Keratinocyte (primary cell): ENCODE measurements around the gene PYURF. TPM values are rescaled to one million over a fixed set of nuclear protein-coding genes. Genes with fewer than 3 reads are reported as not detected.

Experiments
- DNase-seq: peaks from one replicate; pipeline ENCODE4 v3.0.0-alpha.2; 2011; ENCODE audit warnings: low read depth, missing footprints, low spot score
- FAIRE-seq: peaks from 2 replicates; lab custom pipeline; 2011; peaks lifted over from hg19 to GRCh38; lab: Jason Lieb, UNC
- H2AFZ ChIP-seq: 2 replicates; pipeline ENCODE4 v1.6.0; 2012; ENCODE audit warnings: low read length, control low read depth, inconsistent platforms; ENCODE audit not compliant: control insufficient read depth
- H3K27ac ChIP-seq: 2 replicates; pipeline ENCODE4 v1.5.1; 2011; ENCODE audit warnings: low read length; ENCODE audit not compliant: control insufficient read depth, insufficient read depth
- H3K27me3 ChIP-seq: 3 replicates; pipeline ENCODE4 v1.6.0; 2011; ENCODE audit warnings: low read length; ENCODE audit not compliant: control insufficient read depth, insufficient read depth; ENCODE audit errors: extremely low read depth
- H3K36me3 ChIP-seq, 2 experiments: 2 replicates in 1 of 2; 3 replicates in 1 of 2; pipeline ENCODE4 v1.5.1; 2011; ENCODE audit warnings: low read length in 2 of 2, mild to moderate bottlenecking in 1 of 2; ENCODE audit not compliant: control insufficient read depth in 2 of 2, insufficient read depth in 2 of 2; ENCODE audit errors: extremely low read depth in 1 of 2
- H3K4me1 ChIP-seq: 3 replicates; pipeline ENCODE4 v1.5.1; 2011; ENCODE audit warnings: low read length; ENCODE audit not compliant: control insufficient read depth, insufficient read depth; ENCODE audit errors: extremely low read depth
- H3K4me2 ChIP-seq: 3 replicates; pipeline ENCODE4 v1.6.0; 2011; ENCODE audit warnings: low read depth, low read length; ENCODE audit not compliant: control insufficient read depth, insufficient read depth; ENCODE audit errors: extremely low read depth
- H3K4me3 ChIP-seq, 3 experiments: fragments of 200-600 bp in 1 of 3; sonication (generic) in 1 of 3; 2 replicates in 2 of 3; 3 replicates in 1 of 3; pipeline ENCODE4 v1.5.1; 2011 to 2016; ENCODE audit warnings: low read length in 3 of 3, mild to moderate bottlenecking in 3 of 3, control low read depth in 2 of 3, inconsistent platforms in 1 of 3, low read depth in 1 of 3, mixed read lengths in 1 of 3, mixed run types in 1 of 3, moderate library complexity in 1 of 3; ENCODE audit not compliant: control insufficient read depth in 2 of 3, insufficient read depth in 2 of 3; ENCODE audit errors: extremely low read depth in 1 of 3
- H3K79me2 ChIP-seq: 2 replicates; pipeline ENCODE4 v1.6.0; 2012; ENCODE audit warnings: low read length; ENCODE audit not compliant: control insufficient read depth, insufficient read depth
- H3K9ac ChIP-seq: 3 replicates; pipeline ENCODE4 v1.6.0; 2011; ENCODE audit warnings: low read length; ENCODE audit not compliant: control insufficient read depth, insufficient read depth; ENCODE audit errors: extremely low read depth
- H3K9me1 ChIP-seq: 3 replicates; pipeline ENCODE4 v1.6.0; 2011; ENCODE audit warnings: low read length; ENCODE audit not compliant: control insufficient read depth, insufficient read depth; ENCODE audit errors: extremely low read depth
- H3K9me3 ChIP-seq: 2 replicates; pipeline ENCODE4 v1.5.1; 2012; ENCODE audit warnings: low read depth, low read length; ENCODE audit not compliant: control insufficient read depth
- H4K20me1 ChIP-seq: 3 replicates; pipeline ENCODE4 v1.6.0; 2011; ENCODE audit warnings: low read length; ENCODE audit not compliant: control insufficient read depth, insufficient read depth; ENCODE audit errors: extremely low read depth
- EZH2 ChIP-seq: IDR thresholded peaks from one replicate; pipeline ENCODE4 v1.6.1; 2012; ENCODE audit warnings: inconsistent platforms, mild to moderate bottlenecking, low read length, moderate library complexity
- dilution Hi-C: fragments of 300-500 bp; cut with MboI; formaldehyde crosslinking; loops from one replicate; pipeline ENCODE4 v1.7.0; 2020; ENCODE audit warnings: low sequenced_read_pairs; ENCODE audit not compliant: extremely low pct_ligation_motif_present
- polyA plus RNA-seq, 5 experiments: library from polyadenylated mRNA; depleted of rRNA in 3 of 5; stranded (reverse) in 3 of 5; stranded (forward) in 1 of 5; unstranded in 1 of 5; fragments of >200 nt; gene quantifications; 1 replicate in 1 of 5; 2 replicates in 3 of 5; 3 replicates in 1 of 5; pipeline versions ENCODE4 v1.2.1 to v1.2.3, GENCODE V29; 2011 to 2012; ENCODE audit warnings: missing spikeins in 2 of 5, low read depth in 1 of 5, low replicate concordance in 1 of 5
- TF ChIP-seq, protein P1 (sequence below), 3 experiments: IDR thresholded peaks in 1 of 3; conservative IDR thresholded peaks in 1 of 3; optimal IDR thresholded peaks in 1 of 3; 2 replicates in 2 of 3; 3 replicates in 1 of 3; pipeline versions ENCODE3 to v1.5.1; 2011; ENCODE audit warnings: low read length in 3 of 3, mild to moderate bottlenecking in 3 of 3, moderate library complexity in 2 of 3, control low read depth in 1 of 3, inconsistent platforms in 1 of 3; ENCODE audit not compliant: insufficient read depth in 2 of 3; ENCODE audit errors: extremely low read depth in 1 of 3

PYURF gene
- polyA plus RNA-seq, 1 donor (not counting 4 experiments of a cell fraction or from before 2014, with no cell fraction given): 95.6 TPM

DNA sequence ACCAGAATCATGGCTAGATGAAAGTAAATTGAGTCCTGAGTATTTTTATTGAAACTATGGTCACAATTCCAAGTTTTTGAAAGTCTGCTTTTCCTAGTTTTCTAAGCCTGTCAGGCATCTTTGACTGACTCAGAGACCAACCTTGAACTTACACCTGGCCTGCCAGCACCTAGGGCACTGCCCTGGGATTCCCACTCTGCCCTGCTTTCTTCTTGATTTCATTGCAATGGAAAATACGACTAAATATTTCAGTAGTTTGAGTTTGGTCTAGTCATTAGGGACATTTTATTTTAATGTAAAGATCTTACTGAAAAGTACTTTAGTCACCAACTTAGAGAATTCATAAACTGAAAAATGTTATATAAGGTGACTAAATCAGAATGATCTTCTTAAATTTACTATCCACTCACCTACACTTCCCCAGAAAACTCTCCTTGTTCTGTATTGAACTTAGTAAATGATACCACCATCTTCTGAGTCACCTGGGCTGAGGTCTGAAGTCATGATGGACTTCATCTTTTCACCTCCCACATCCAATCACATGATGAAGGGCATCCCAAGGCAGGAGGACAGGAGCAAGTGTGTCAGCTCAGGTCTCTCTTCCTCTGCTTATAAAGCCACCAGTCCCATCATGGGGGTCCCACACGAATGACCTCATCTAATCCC is 11.6 kb upstream of the PYURF start:
- FAIRE-seq (no peak), DNase-seq (no peak)
- Histone ChIP-seq H3K79me2 (peaks cover 25% of the 10 kb centered on the region), H3K9me3 (no peaks in the 10 kb centered on the region), H2AFZ (no peak overlapping the region), H4K20me1 (no peaks in the 10 kb centered on the region), H3K27ac (peak overlapping the region; percentile 99), H3K4me1 (peaks cover 40% of the 10 kb centered on the region), H3K9ac (peak overlapping the region; percentile 79), H3K4me2 (peak overlapping the region; percentile 92), H3K36me3 (no peaks in the 10 kb centered on the region), H3K27me3 (no peaks in the 10 kb centered on the region), H3K4me3 (peak overlapping the region in 1 of 3 experiments; percentile 64), H3K9me1 (no peaks in the 10 kb centered on the region)
- dilution Hi-C loops: no loop called here
- TF ChIP-seq EZH2: no peak
- TF ChIP-seq, protein P1, sequence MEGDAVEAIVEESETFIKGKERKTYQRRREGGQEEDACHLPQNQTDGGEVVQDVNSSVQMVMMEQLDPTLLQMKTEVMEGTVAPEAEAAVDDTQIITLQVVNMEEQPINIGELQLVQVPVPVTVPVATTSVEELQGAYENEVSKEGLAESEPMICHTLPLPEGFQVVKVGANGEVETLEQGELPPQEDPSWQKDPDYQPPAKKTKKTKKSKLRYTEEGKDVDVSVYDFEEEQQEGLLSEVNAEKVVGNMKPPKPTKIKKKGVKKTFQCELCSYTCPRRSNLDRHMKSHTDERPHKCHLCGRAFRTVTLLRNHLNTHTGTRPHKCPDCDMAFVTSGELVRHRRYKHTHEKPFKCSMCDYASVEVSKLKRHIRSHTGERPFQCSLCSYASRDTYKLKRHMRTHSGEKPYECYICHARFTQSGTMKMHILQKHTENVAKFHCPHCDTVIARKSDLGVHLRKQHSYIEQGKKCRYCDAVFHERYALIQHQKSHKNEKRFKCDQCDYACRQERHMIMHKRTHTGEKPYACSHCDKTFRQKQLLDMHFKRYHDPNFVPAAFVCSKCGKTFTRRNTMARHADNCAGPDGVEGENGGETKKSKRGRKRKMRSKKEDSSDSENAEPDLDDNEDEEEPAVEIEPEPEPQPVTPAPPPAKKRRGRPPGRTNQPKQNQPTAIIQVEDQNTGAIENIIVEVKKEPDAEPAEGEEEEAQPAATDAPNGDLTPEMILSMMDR (optimal IDR thresholded peaks at IDR 0.05 in 1 of 3, IDR thresholded peaks at IDR 0.05 in 1 of 3, conservative IDR thresholded peaks at IDR 0.05 in 1 of 3; ENCODE audit: extremely low read depth in 1 of 3, insufficient read depth in 2 of 3, low read length in 3 of 3): no peak

DNA sequence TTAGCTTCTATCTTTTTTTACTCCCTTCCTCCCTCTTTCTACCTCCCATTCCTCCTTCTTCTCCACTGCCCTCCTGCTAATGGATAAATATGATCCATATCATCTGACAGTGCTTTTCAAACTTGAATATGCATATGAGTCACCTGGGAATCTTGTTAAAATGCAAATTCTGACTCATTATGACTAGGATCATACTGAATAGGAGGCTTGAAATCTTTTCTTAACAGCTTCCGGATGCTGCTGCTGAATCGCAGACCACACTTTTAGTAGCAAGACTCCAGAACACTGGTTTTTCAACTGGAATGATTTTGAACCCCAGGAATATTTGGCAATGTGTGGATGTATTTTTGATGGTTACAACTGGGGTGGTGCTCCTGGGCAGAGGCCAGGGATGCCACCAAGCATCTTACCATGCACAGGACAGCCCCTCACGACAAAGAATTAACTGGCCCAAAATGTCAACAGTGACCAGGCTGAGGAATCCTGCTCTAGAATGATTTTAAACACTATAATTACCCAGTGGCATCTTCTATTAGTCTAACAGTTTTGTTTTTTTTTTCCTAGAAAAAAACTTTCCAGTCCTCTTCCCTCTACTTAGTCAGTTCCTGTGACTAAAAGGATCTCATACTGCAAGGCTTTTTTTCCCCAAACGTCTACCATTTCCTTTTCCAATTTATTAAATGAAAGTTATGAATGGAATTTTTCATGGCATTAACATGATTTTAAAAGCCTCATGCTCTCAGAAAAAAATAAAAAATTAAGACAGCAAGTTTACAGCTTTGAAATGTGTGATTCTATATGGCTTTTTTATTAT is 10.6 kb upstream of the PYURF start:
- peak overlapping the region; percentile 99 for H3K27ac ChIP-seq

More for the DNA sequence above, 10.6 kb upstream of the PYURF start:
- Histone ChIP-seq H3K9ac (peak overlapping the region; percentile 79), H2AFZ (peak overlapping the region; percentile 33), H3K79me2 (peaks cover 33% of the 10 kb centered on the region), H3K4me3 (peak overlapping the region in 2 of 3 experiments; percentile 62 to 74), H3K4me2 (peak overlapping the region; percentile 92), H3K9me3 (no peaks in the 10 kb centered on the region), H3K4me1 (peaks cover 40% of the 10 kb centered on the region), H3K36me3 (no peaks in the 10 kb centered on the region), H3K27me3 (no peaks in the 10 kb centered on the region), H3K9me1 (no peaks in the 10 kb centered on the region), H4K20me1 (no peaks in the 10 kb centered on the region)
- FAIRE-seq (peak; percentile 95), DNase-seq (peak; percentile 62)
- TF ChIP-seq, protein P1 (optimal IDR thresholded peaks at IDR 0.05 in 1 of 3, IDR thresholded peaks at IDR 0.05 in 1 of 3, conservative IDR thresholded peaks at IDR 0.05 in 1 of 3; ENCODE audit: extremely low read depth in 1 of 3, insufficient read depth in 2 of 3, low read length in 3 of 3): no peak
- TF ChIP-seq EZH2: no peak
- dilution Hi-C loops: no loop called here
